ENCODE measurements around the gene ISCU.
"Not testable (repeated sequence)": the region's sequence is repeated elsewhere in the genome, so short reads cannot be mapped to it uniquely, and the experiment has no call there.

ISCU gene

DNA sequence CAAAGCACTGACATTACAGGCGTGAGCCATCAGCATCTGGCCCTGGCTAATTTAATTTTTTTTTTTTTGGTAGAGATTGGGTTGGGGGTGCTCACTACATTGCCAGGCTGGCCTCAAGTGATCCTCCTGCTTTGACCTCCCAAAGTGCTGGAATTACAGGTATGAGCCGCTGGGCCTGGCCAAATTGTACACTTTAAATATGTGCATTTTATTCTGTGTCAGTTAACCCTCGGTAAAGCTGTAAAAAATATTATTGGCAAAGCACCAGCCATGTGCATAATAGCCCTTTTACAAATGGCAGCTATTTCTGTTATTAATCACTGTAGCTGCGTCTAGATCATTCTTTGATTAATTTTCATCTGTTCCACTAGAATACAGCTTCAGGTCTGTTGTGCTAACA is 23.5 kb downstream of the ISCU start:
- ChIA-PET POLR2A (ENCODE audit: low non-redundant PET) (interaction anchor here (0.5 kb wide), 1 partner anchor 1751 kb away, joined by 4 read pairs; no protein-coding TSS in a partner anchor), CTCF (no interaction called here)
- no peak for DNase-seq (ENCODE audit: low spot score)
- TF ChIP-seq, protein P1, sequence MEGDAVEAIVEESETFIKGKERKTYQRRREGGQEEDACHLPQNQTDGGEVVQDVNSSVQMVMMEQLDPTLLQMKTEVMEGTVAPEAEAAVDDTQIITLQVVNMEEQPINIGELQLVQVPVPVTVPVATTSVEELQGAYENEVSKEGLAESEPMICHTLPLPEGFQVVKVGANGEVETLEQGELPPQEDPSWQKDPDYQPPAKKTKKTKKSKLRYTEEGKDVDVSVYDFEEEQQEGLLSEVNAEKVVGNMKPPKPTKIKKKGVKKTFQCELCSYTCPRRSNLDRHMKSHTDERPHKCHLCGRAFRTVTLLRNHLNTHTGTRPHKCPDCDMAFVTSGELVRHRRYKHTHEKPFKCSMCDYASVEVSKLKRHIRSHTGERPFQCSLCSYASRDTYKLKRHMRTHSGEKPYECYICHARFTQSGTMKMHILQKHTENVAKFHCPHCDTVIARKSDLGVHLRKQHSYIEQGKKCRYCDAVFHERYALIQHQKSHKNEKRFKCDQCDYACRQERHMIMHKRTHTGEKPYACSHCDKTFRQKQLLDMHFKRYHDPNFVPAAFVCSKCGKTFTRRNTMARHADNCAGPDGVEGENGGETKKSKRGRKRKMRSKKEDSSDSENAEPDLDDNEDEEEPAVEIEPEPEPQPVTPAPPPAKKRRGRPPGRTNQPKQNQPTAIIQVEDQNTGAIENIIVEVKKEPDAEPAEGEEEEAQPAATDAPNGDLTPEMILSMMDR (conservative IDR thresholded peaks at IDR 0.05; ENCODE audit: low read depth), result no peak
- H3K27ac ChIP-seq, result no peak overlapping the region

DNA sequence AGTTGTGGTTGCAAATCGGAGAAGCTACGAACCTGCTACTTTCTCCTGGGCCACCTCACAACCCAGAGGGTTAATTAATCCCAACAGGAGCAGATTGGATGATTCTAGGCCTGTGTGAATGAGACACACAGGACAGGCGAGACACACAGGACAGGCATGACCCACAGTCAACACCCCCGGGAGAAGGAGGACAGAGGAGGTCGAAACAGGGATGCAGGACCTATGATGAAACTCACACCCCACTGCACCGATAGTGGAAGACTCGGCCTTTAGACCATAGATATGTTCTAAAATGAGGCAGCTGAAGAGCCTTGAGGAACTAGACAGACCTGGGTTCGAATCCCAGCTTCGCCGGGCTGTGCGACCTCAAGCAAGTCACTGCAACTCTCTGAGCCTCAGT is 23.9 kb downstream of the ISCU start:
- DNase-seq (ENCODE audit: low spot score), result no peak
- TF ChIP-seq, protein P1 (conservative IDR thresholded peaks at IDR 0.05; ENCODE audit: low read depth), result no peak
- ChIA-PET CTCF (no interaction called here), POLR2A (ENCODE audit: low non-redundant PET) (no interaction called here)
- H3K27ac ChIP-seq, result no peak overlapping the region

DNA sequence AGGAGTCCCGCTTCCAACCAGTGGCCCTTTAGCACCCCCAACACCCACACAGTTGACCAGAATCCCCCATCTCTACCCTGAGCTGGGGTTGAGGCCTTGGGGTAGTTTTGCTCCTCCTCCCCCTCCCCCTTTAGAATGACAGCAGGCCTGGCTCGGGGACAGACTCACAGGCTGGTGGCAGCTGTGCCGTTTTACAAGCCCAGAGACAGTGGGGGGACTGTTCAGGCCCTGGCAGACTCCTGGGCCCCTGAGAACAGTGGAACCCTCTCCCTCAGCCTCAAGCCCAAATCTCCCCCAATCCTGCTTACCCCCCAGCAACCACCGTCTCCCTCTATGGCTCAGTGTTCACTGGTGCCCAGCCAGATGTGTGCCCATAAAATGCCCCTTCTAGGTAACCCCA is 25.4 kb downstream of the ISCU start:
- ChIA-PET CTCF (no interaction called here), POLR2A (ENCODE audit: low non-redundant PET) (no interaction called here)
- no peak overlapping the region for H3K27ac ChIP-seq
- TF ChIP-seq, protein P1 (conservative IDR thresholded peaks at IDR 0.05; ENCODE audit: low read depth), result no peak
- no peak for DNase-seq (ENCODE audit: low spot score)

DNA sequence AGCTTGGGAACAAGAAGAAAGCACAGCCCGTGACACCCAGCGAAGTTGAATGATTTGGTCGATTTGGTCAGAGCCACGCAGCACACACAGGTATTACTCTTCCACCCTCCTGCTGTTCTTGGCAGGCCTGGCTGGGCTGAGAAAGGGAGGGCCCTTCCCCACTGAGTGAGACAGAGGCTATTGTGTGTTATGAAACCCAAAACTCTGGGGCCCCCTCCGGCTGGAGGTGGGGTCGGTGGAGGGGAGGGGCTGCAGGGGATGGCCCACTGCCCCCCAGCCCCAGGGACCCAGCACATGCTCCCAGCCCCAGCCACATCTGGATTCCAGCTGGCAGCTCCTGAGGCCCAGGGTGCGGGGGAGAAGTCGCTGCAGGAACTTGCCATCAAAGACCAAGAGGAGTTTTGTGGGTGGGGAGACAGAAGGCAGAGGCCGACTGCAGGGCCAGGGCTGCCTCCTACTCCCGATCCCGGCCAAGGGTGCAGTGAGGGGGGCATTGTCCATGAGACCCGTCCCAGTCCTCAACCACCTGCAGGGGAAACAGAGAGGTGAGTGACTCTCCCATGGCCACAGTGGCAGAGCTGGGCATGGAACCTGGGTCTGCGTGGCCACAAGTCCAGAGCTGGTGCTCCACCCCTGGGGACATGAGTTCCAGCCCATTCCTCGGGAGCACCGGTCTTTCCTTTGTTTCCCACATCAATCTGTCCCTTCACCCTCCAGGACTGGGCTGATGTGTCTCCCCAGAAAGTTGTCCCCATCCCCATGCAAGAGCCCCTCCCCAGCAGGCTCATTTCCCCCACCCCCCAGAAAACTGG is 26.8 kb downstream of the ISCU start:
- CTCF ChIA-PET, result interaction anchor here (0.6 to 0.7 kb wide), 2 partner anchors 37 to 40 kb away, joined by 3 to 4 read pairs; no protein-coding TSS in a partner anchor
- H3K27ac ChIP-seq, result no peak overlapping the region
- TF ChIP-seq, protein P1 (conservative IDR thresholded peaks at IDR 0.05; ENCODE audit: low read depth), result no peak
- no peak for DNase-seq (ENCODE audit: low spot score)
- POLR2A ChIA-PET (ENCODE audit: low non-redundant PET), result no interaction called here

DNA sequence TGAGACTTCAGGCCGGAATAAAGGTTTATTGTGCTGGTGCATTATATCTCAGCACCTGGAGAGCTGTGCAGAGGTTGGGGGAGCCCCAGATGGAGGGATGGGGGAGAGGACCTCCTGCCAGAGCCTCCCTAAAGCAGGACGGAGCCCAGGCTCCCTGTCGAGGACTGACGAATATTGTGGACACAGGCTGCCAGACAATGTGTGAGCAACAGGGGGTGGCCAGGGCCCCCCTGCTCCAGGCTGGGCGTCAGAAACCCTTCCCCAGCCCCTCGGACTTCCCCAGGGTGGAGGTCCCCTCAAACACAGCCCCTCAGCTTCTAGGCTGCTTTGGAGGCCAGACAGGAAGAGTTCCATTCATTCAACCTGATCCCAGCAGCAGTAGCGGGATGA is 27.4 kb downstream of the ISCU start:
- H3K27ac ChIP-seq, result no peak overlapping the region
- POLR2A ChIA-PET (ENCODE audit: low non-redundant PET), result no interaction called here
- CTCF ChIA-PET, result interaction anchor here (0.6 kb wide), 1 partner anchor 37 kb away, joined by 4 read pairs; no protein-coding TSS in a partner anchor
- no peak for DNase-seq (ENCODE audit: low spot score)
- TF ChIP-seq, protein P1 (conservative IDR thresholded peaks at IDR 0.05; ENCODE audit: low read depth), result no peak

DNA sequence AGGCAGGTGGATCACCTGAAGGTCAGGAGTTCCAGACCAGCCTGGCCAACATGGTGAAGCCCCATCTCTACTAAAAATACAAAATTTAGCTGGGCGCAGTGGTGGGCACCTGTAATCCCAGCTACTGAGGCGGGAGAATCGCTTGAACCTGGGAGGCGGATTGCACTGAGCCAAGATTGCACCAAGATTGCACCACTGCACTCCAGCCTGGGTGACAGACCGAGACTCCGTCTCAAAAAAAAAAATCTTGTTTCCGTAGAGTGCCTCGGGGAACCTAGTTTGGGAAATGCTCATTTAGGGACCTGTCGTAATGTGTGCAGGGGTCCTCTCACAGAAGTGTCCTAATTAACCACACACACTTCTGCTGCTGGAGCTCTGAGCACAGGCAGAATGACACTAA is 28.1 kb downstream of the ISCU start:
- POLR2A ChIA-PET (ENCODE audit: low non-redundant PET), result not testable (repeated sequence)
- CTCF ChIA-PET, result interaction anchor here (0.6 kb wide), 1 partner anchor 17 kb away, joined by 3 read pairs; no protein-coding TSS in a partner anchor

DNA sequence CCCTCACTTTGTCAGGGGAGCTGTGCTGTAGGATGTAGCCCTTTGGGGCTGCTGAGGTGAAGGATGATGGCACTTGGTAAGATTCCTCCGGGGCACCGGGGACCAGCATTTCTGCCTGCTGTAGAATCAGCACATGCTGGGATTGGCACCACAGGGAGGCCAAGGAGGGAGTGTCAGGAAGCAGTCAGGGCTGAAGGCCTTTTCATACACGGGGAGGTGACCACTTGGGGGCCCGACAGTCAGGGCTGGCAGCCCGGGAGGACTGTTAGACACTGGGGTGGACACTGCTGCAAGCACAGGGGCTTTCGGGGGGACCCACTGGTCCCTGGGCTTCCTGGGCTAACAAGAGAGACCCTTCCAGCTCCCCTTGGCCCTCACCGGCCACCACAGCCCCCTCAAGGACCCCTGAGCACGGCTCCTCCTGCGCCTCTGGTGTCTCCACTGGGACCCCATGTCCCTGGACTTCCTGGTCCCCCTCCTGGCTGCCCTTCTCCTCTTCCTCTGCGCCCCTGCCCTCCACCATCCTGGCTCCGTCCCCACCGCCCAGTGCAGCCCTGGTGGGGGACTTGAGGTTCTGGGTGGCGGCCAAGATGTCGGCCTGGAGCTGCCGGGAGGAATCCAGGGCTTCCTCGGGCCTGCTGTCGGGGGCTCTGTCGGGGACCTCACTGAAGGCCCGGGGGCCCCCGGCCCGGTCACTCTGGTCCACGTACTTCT is 29.0 kb downstream of the ISCU start:
- ChIA-PET POLR2A (ENCODE audit: low non-redundant PET) (no interaction called here), CTCF (no interaction called here)
- TF ChIP-seq, protein P1 (conservative IDR thresholded peaks at IDR 0.05; ENCODE audit: low read depth), result no peak
- no peak overlapping the region for H3K27ac ChIP-seq
- no peak for DNase-seq (ENCODE audit: low spot score)

More for the DNA sequence above, 28.1 kb downstream of the ISCU start:
- not testable (repeated sequence) for DNase-seq (ENCODE audit: low spot score); H3K27ac ChIP-seq

All from RWPE1 (cell line).